ENCODE data around the gene GCSAML. TPM values are rescaled to one million over a fixed set of nuclear protein-coding genes. Genes with fewer than 3 reads are reported as not detected.

Gene GCSAML
- total and polyA plus RNA-seq, 2 donors (not counting 1 experiment from before 2014, with no cell fraction given), result not detected

- no peaks in the 10 kb centered on the region for H3K27me3 ChIP-seq (ENCODE audit: control insufficient read depth, insufficient read depth, low read length)
- H3K9ac ChIP-seq (ENCODE audit: insufficient read depth, low read length), result no peak overlapping the region
- H3K27ac ChIP-seq (ENCODE audit: insufficient read depth, low read length), result no peak overlapping the region
- no peak overlapping the region for H3K4me2 ChIP-seq (ENCODE audit: extremely low read depth, insufficient read depth, low read length)
- H3K4me3 ChIP-seq (replicated peaks in 1 of 4; ENCODE audit: control extremely low read depth in 1 of 4, insufficient read depth in 1 of 4, low read depth in 3 of 4, low read length in 4 of 4), result no peak overlapping the region
- no peaks in the 10 kb centered on the region for H3K79me2 ChIP-seq (ENCODE audit: control insufficient read depth, insufficient read depth, low read length)
- no peaks in the 10 kb centered on the region for H3K4me1 ChIP-seq (ENCODE audit: control insufficient read depth, extremely low read depth, insufficient read depth, low read length)
- H2AFZ ChIP-seq (ENCODE audit: low read length), result no peak overlapping the region
- H4K20me1 ChIP-seq (ENCODE audit: control insufficient read depth, extremely low read depth, insufficient read depth, low read length), result no peaks in the 10 kb centered on the region
- no peaks in the 10 kb centered on the region for H3K36me3 ChIP-seq (ENCODE audit: control insufficient read depth, insufficient read depth, low read length)
- no peak for DNase-seq (ENCODE audit: low read depth in 2 of 2)
- TF ChIP-seq EZH2 (IDR thresholded peaks at IDR 0.05; ENCODE audit: low read length, missing control alignments) (no peak), CTCF (conservative IDR thresholded peaks at IDR 0.05 in 1 of 2, IDR thresholded peaks at IDR 0.05 in 1 of 2; ENCODE audit: low read depth in 1 of 2, low read length in 2 of 2) (no peak)
- no peaks in the 10 kb centered on the region for H3K9me3 ChIP-seq (ENCODE audit: control insufficient read depth, insufficient read depth, low read depth, low read length)
Measured at GRCh38 chr1:247562198-247562597, 13.3 kb downstream of the GCSAML start.

- DNase-seq (ENCODE audit: low read depth in 2 of 2), result no peak
- no peaks in the 10 kb centered on the region for H3K79me2 ChIP-seq (ENCODE audit: control insufficient read depth, insufficient read depth, low read length)
- H3K36me3 ChIP-seq (ENCODE audit: control insufficient read depth, insufficient read depth, low read length), result no peaks in the 10 kb centered on the region
- TF ChIP-seq EZH2 (IDR thresholded peaks at IDR 0.05; ENCODE audit: low read length, missing control alignments), result no peak
- no peak for TF ChIP-seq CTCF (conservative IDR thresholded peaks at IDR 0.05 in 1 of 2, IDR thresholded peaks at IDR 0.05 in 1 of 2; ENCODE audit: low read depth in 1 of 2, low read length in 2 of 2)
- no peak overlapping the region for H3K9ac ChIP-seq (ENCODE audit: insufficient read depth, low read length)
- H3K27ac ChIP-seq (ENCODE audit: insufficient read depth, low read length), result no peak overlapping the region
- H4K20me1 ChIP-seq (ENCODE audit: control insufficient read depth, extremely low read depth, insufficient read depth, low read length), result no peaks in the 10 kb centered on the region
- no peak overlapping the region for H3K4me3 ChIP-seq (replicated peaks in 1 of 4; ENCODE audit: control extremely low read depth in 1 of 4, insufficient read depth in 1 of 4, low read depth in 3 of 4, low read length in 4 of 4)
- H3K4me1 ChIP-seq (ENCODE audit: control insufficient read depth, extremely low read depth, insufficient read depth, low read length), result no peaks in the 10 kb centered on the region
- H3K4me2 ChIP-seq (ENCODE audit: extremely low read depth, insufficient read depth, low read length), result no peak overlapping the region
- no peaks in the 10 kb centered on the region for H3K27me3 ChIP-seq (ENCODE audit: control insufficient read depth, insufficient read depth, low read length)
- no peaks in the 10 kb centered on the region for H3K9me3 ChIP-seq (ENCODE audit: control insufficient read depth, insufficient read depth, low read depth, low read length)
- no peak overlapping the region for H2AFZ ChIP-seq (ENCODE audit: low read length)
Measured at GRCh38 chr1:247574236-247574635, 25.3 kb downstream of the GCSAML start.

- H3K4me3 ChIP-seq (replicated peaks in 1 of 4; ENCODE audit: control extremely low read depth in 1 of 4, insufficient read depth in 1 of 4, low read depth in 3 of 4, low read length in 4 of 4), result no peak overlapping the region
- H3K79me2 ChIP-seq (ENCODE audit: control insufficient read depth, insufficient read depth, low read length), result no peaks in the 10 kb centered on the region
- no peak overlapping the region for H3K4me2 ChIP-seq (ENCODE audit: extremely low read depth, insufficient read depth, low read length)
- TF ChIP-seq CTCF (conservative IDR thresholded peaks at IDR 0.05 in 1 of 2, IDR thresholded peaks at IDR 0.05 in 1 of 2; ENCODE audit: low read depth in 1 of 2, low read length in 2 of 2) (no peak), EZH2 (IDR thresholded peaks at IDR 0.05; ENCODE audit: low read length, missing control alignments) (no peak)
- no peaks in the 10 kb centered on the region for H3K4me1 ChIP-seq (ENCODE audit: control insufficient read depth, extremely low read depth, insufficient read depth, low read length)
- H3K9ac ChIP-seq (ENCODE audit: insufficient read depth, low read length), result no peak overlapping the region
- no peaks in the 10 kb centered on the region for H3K9me3 ChIP-seq (ENCODE audit: control insufficient read depth, insufficient read depth, low read depth, low read length)
- H3K36me3 ChIP-seq (ENCODE audit: control insufficient read depth, insufficient read depth, low read length), result no peaks in the 10 kb centered on the region
- no peak overlapping the region for H2AFZ ChIP-seq (ENCODE audit: low read length)
- H4K20me1 ChIP-seq (ENCODE audit: control insufficient read depth, extremely low read depth, insufficient read depth, low read length), result no peaks in the 10 kb centered on the region
- H3K27ac ChIP-seq (ENCODE audit: insufficient read depth, low read length), result no peak overlapping the region
- no peaks in the 10 kb centered on the region for H3K27me3 ChIP-seq (ENCODE audit: control insufficient read depth, insufficient read depth, low read length)
- DNase-seq (ENCODE audit: low read depth in 2 of 2), result no peak
Measured at GRCh38 chr1:247574664-247575063, 25.7 kb downstream of the GCSAML start.
